IMR-90 (cell line): Measurements from ENCODE around the gene SLC44A5. TPM values are rescaled to one million over a fixed set of nuclear protein-coding genes. Genes with fewer than 3 reads are reported as not detected.

Experiments used
- ATAC-seq: fragments of 200-7000 bp; cut with Tn5 transposase; 2 replicates; pipeline ENCODE4 v1.9.1; 2020; ENCODE audit warnings: low read depth, mild to moderate bottlenecking, moderate library complexity
- BruUV-seq: library from RNA; stranded (reverse); fragments of 400-500 nt; replicated peaks from 2 replicates; lab custom pipeline; 2021; lab: Mats Ljungman, UMichigan
- CTCF ChIA-PET: fragments of 300-600 bp; formaldehyde crosslinking; extraction: SDS; loops from one replicate; lab custom pipeline; 2021; ENCODE audit warnings: antibody characterized with exemption; lab: Yijun Ruan, JAX
- POLR2A ChIA-PET: fragments of 300-600 bp; sonication (Branson Sonifier 250); formaldehyde crosslinking; loops from one replicate; lab custom pipeline; 2022; ENCODE audit warnings: antibody characterized with exemption; ENCODE audit not compliant: unreplicated experiment; lab: Charles Lee
- DNase-seq: peaks from one replicate; pipeline ENCODE4 v3.0.0; 2013
- H2AFZ ChIP-seq: replicated peaks from 2 replicates; pipeline ENCODE3; 2013; ENCODE audit warnings: low read length, mild to moderate bottlenecking; ENCODE audit not compliant: poor library complexity
- H2AK5ac ChIP-seq: 2 replicates; pipeline ENCODE4 v1.6.1; 2013; ENCODE audit warnings: low read depth, low read length, inconsistent platforms
- H2AK9ac ChIP-seq: replicated peaks from 2 replicates; pipeline ENCODE3; 2013; ENCODE audit warnings: mild to moderate bottlenecking, low read depth, low read length, moderate library complexity; ENCODE audit not compliant: poor library complexity
- H2BK120ac ChIP-seq: 2 replicates; pipeline ENCODE4 v1.6.1; 2013; ENCODE audit warnings: low read depth, low read length, inconsistent platforms
- H2BK15ac ChIP-seq: 3 replicates; pipeline ENCODE4 v1.6.1; 2013; ENCODE audit warnings: low read depth, low read length, inconsistent platforms
- H2BK20ac ChIP-seq: 2 replicates; pipeline ENCODE4 v1.6.1; 2013; ENCODE audit warnings: low read depth, mild to moderate bottlenecking, inconsistent platforms, low read length, moderate library complexity
- H2BK5ac ChIP-seq: 2 replicates; pipeline ENCODE4 v1.6.1; 2013; ENCODE audit warnings: mild to moderate bottlenecking, low read depth, low read length, inconsistent platforms; ENCODE audit not compliant: poor library complexity, severe bottlenecking
- H3K14ac ChIP-seq: replicated peaks from 2 replicates; pipeline ENCODE4 v1.6.1; 2013; ENCODE audit warnings: low read depth, low read length, inconsistent platforms
- H3K18ac ChIP-seq: 2 replicates; pipeline ENCODE4 v1.6.1; 2013; ENCODE audit warnings: low read depth, low read length, control low read depth
- H3K23ac ChIP-seq: 2 replicates; pipeline ENCODE4 v1.6.1; 2013; ENCODE audit warnings: low read depth, low read length, inconsistent platforms
- H3K27ac ChIP-seq: 2 replicates; pipeline ENCODE4 v1.5.1; 2013; ENCODE audit warnings: mild to moderate bottlenecking, control low read depth, low read length; ENCODE audit not compliant: insufficient read depth
- H3K27me3 ChIP-seq: 2 replicates; pipeline ENCODE4 v1.6.1; 2013; ENCODE audit warnings: low read length; ENCODE audit not compliant: control insufficient read depth, insufficient read depth
- H3K36me3 ChIP-seq: 2 replicates; pipeline ENCODE4 v1.6.1; 2013; ENCODE audit warnings: low read length, mixed read lengths; ENCODE audit not compliant: control insufficient read depth, insufficient read depth
- H3K4ac ChIP-seq: 2 replicates; pipeline ENCODE4 v1.6.1; 2013; ENCODE audit warnings: low read depth, low read length, inconsistent platforms
- H3K4me1 ChIP-seq: 2 replicates; pipeline ENCODE4 v1.6.1; 2013; ENCODE audit warnings: low read length, mixed read lengths; ENCODE audit not compliant: control insufficient read depth, insufficient read depth
- H3K4me2 ChIP-seq: 2 replicates; pipeline ENCODE4 v1.6.1; 2013; ENCODE audit warnings: low read depth, mild to moderate bottlenecking, control low read depth, low read length, moderate library complexity
- H3K4me3 ChIP-seq: 2 replicates; pipeline ENCODE4 v1.5.1; 2013; ENCODE audit warnings: low read depth, mild to moderate bottlenecking, control low read depth, low read length, moderate library complexity; ENCODE audit not compliant: insufficient read depth
- H3K56ac ChIP-seq: 2 replicates; pipeline ENCODE4 v1.6.1; 2013; ENCODE audit warnings: low read length, inconsistent platforms; ENCODE audit not compliant: insufficient read depth; ENCODE audit errors: extremely low read depth
- H3K79me1 ChIP-seq, 2 experiments: 2 replicates each; pipeline ENCODE4 v1.6.1; 2013; ENCODE audit warnings: low read length in 2 of 2, inconsistent platforms in 1 of 2, low read depth in 1 of 2
- H3K9ac ChIP-seq: 2 replicates; pipeline ENCODE4 v1.6.1; 2013; ENCODE audit warnings: low read depth, low read length, control low read depth
- H3K9me1 ChIP-seq: 2 replicates; pipeline ENCODE4 v1.6.1; 2013; ENCODE audit warnings: low read length, inconsistent platforms; ENCODE audit not compliant: insufficient read depth
- H3K9me3 ChIP-seq: 2 replicates; pipeline ENCODE4 v1.6.1; 2013; ENCODE audit warnings: low read length; ENCODE audit not compliant: control insufficient read depth, insufficient read depth
- H4K20me1 ChIP-seq: 2 replicates; pipeline ENCODE4 v1.6.1; 2013; ENCODE audit warnings: low read length, inconsistent platforms; ENCODE audit not compliant: insufficient read depth
- H4K5ac ChIP-seq: 2 replicates; pipeline ENCODE4 v1.6.1; 2013; ENCODE audit warnings: mild to moderate bottlenecking, low read depth, low read length, control low read depth
- H4K8ac ChIP-seq, 2 experiments: 2 replicates each; pipeline ENCODE4 v1.6.1; 2013; ENCODE audit warnings: low read depth in 2 of 2, low read length in 2 of 2, control low read depth in 1 of 2, inconsistent platforms in 1 of 2
- H4K91ac ChIP-seq: 2 replicates; pipeline ENCODE4 v1.6.1; 2013; ENCODE audit warnings: low read depth, low read length, inconsistent platforms; ENCODE audit not compliant: insufficient read depth
- BHLHE40 ChIP-seq: fragments of 150-350 bp; IDR thresholded peaks from 2 replicates; pipeline ENCODE4 v1.6.1; 2016; ENCODE audit warnings: mild to moderate bottlenecking, low read depth, low read length
- CEBPB ChIP-seq: IDR thresholded peaks from 2 replicates; pipeline ENCODE4 v1.6.1; 2012; ENCODE audit warnings: low read depth, low read length, improper control_type of control experiment
- CHD1 ChIP-seq: IDR thresholded peaks from 2 replicates; pipeline ENCODE4 v1.6.1; 2012; ENCODE audit warnings: low read depth, low read length, improper control_type of control experiment
- CTCF ChIP-seq: conservative IDR thresholded peaks from 2 replicates; pipeline ENCODE4 v1.5.1; 2012; ENCODE audit warnings: mild to moderate bottlenecking, low read depth, low read length, improper control_type of control experiment
- ELK1 ChIP-seq: fragments of 150-350 bp; IDR thresholded peaks from 2 replicates; pipeline ENCODE4 v1.6.1; 2016; ENCODE audit warnings: low read depth, mild to moderate bottlenecking, low read length, moderate library complexity, borderline replicate concordance
- FOS ChIP-seq: fragments of 150-350 bp; IDR thresholded peaks from 2 replicates; pipeline ENCODE4 v1.6.1; 2016; ENCODE audit warnings: low read depth, low read length
- MAFK ChIP-seq: IDR thresholded peaks from 2 replicates; pipeline ENCODE4 v1.6.1; 2012; ENCODE audit warnings: low read depth, low read length, improper control_type of control experiment
- MAZ ChIP-seq: IDR thresholded peaks from 2 replicates; pipeline ENCODE4 v1.6.1; 2012; ENCODE audit warnings: low read depth, mild to moderate bottlenecking, low read length, improper control_type of control experiment, moderate library complexity, borderline replicate concordance
- MXI1 ChIP-seq: IDR thresholded peaks from 2 replicates; pipeline ENCODE4 v1.6.1; 2012; ENCODE audit warnings: low read depth, mild to moderate bottlenecking, low read length, moderate library complexity, borderline replicate concordance
- NFE2L2 ChIP-seq: fragments of 150-350 bp; IDR thresholded peaks from 2 replicates; pipeline ENCODE4 v1.6.1; 2016; ENCODE audit warnings: low read depth, mild to moderate bottlenecking, low read length
- POLR2A ChIP-seq: IDR thresholded peaks from 2 replicates; pipeline ENCODE4 v1.6.1; 2012; ENCODE audit warnings: mild to moderate bottlenecking, low read depth, low read length
- RAD21 ChIP-seq: IDR thresholded peaks from 2 replicates; pipeline ENCODE4 v1.6.1; 2012; ENCODE audit warnings: low read length, improper control_type of control experiment
- RCOR1 ChIP-seq: IDR thresholded peaks from 2 replicates; pipeline ENCODE4 v1.6.1; 2012; ENCODE audit warnings: mild to moderate bottlenecking, low read length, improper control_type of control experiment; ENCODE audit not compliant: insufficient replicate concordance
- RFX5 ChIP-seq: IDR thresholded peaks from 2 replicates; pipeline ENCODE4 v1.8.0; 2012; ENCODE audit warnings: low read depth, mild to moderate bottlenecking, low read length, moderate library complexity
- SMC3 ChIP-seq: fragments of 150-350 bp; IDR thresholded peaks from 2 replicates; pipeline ENCODE4 v1.6.1; 2016; ENCODE audit warnings: low read depth, mild to moderate bottlenecking, antibody characterized with exemption, low read length, moderate library complexity
- USF2 ChIP-seq: fragments of 150-350 bp; IDR thresholded peaks from 2 replicates; pipeline ENCODE4 v1.6.1; 2017; ENCODE audit warnings: mild to moderate bottlenecking, antibody characterized with exemption, low read length, low read depth
- WGBS, 2 experiments: methylation state at CpG; one replicate each; pipeline versions ENCODE4 v1.1.5 to v1.1.7; 2013; ENCODE audit warnings: missing lambda C conversion rate in 2 of 2; ENCODE audit not compliant: insufficient read length in 1 of 2; ENCODE audit errors: extremely low coverage in 2 of 2; 5-methylcytosine and 5-hydroxymethylcytosine counted together
- dilution Hi-C: fragments of 300-500 bp; cut with HindIII; formaldehyde crosslinking; loops from one replicate; pipeline ENCODE4 v1.14.3; 2018; ENCODE audit warnings: low sequenced_read_pairs; ENCODE audit not compliant: unreplicated experiment
- in situ Hi-C: fragments of 300-500 bp; cut with MboI; formaldehyde crosslinking; loops from 3 replicates; pipeline ENCODE4 v1.14.3; 2019; ENCODE audit warnings: low sequenced_read_pairs, inconsistent platforms, mixed read lengths
- intact Hi-C: fragments of 100-400 bp; cut with micrococcal nuclease; formaldehyde crosslinking; loops from 2 replicates; pipeline ENCODE4 v1.10.0; 2022
- polyA plus RNA-seq, 3 experiments: library from polyadenylated mRNA; depleted of rRNA; stranded (reverse); fragments of >200 nt; gene quantifications; 2 replicates each; pipeline ENCODE4 v1.2.3, GENCODE V29; 2012; ENCODE audit warnings: low replicate concordance in 1 of 3
- total RNA-seq: library from RNA; depleted of rRNA; stranded (reverse); fragments of >200 nt; gene quantifications from 2 replicates; pipeline ENCODE4 v1.2.3, GENCODE V29; 2012

SLC44A5 gene
- total and polyA plus RNA-seq, 2 of the 4 experiments (the other 2 are of a cell fraction): under 0.01 TPM; not detected in 1

- TF ChIP-seq CTCF (no peak), USF2 (no peak), NFE2L2 (no peak), POLR2A (no peak), SMC3 (no peak), RCOR1 (no peak), RFX5 (no peak), CEBPB (no peak), BHLHE40 (no peak), MAFK (no peak), MAZ (no peak), MXI1 (no peak), ELK1 (no peak), RAD21 (no peak), CHD1 (no peak), FOS (no peak)
Measured at GRCh38 chr1:75273110-75273509, 337.8 kb downstream of the SLC44A5 start.

More at GRCh38 chr1:75273110-75273509, 337.8 kb downstream of the SLC44A5 start:
- in situ Hi-C loops (no loop called here), intact Hi-C loops (no loop called here), dilution Hi-C loops (no loop called here)
- Histone ChIP-seq H3K9ac (no peak overlapping the region), H3K4me1 (no peaks in the 10 kb centered on the region), H3K4me2 (no peak overlapping the region), H3K9me1 (no peaks in the 10 kb centered on the region), H3K27me3 (no peaks in the 10 kb centered on the region), H3K79me1 (no peaks in the 10 kb centered on the region), H3K56ac (no peak overlapping the region), H4K8ac (no peak overlapping the region), H3K23ac (no peak overlapping the region), H3K4ac (no peak overlapping the region), H4K5ac (no peak overlapping the region), H3K27ac (no peak overlapping the region), H2BK15ac (no peak overlapping the region), H2AK9ac (no peak overlapping the region), H3K4me3 (no peak overlapping the region), H2BK120ac (no peak overlapping the region), H4K91ac (no peak overlapping the region), H2AK5ac (no peak overlapping the region), H2BK20ac (no peak overlapping the region), H3K9me3 (peaks cover under 1% of the 10 kb centered on the region), H3K18ac (no peak overlapping the region), H2BK5ac (no peak overlapping the region), H4K20me1 (no peaks in the 10 kb centered on the region), H3K14ac (no peak overlapping the region), H2AFZ (no peak overlapping the region), H3K36me3 (no peaks in the 10 kb centered on the region)
- CTCF ChIA-PET: no interaction called here
- POLR2A ChIA-PET: no interaction called here
- ATAC-seq (no peak), DNase-seq (no peak)
- no TSS peak for BruUV-seq
- no CpG with 5 or more reads among the region's 2 CpGs for WGBS, 2 experiments
